NCI-H2196 (cell line): ENCODE measurements around the gene C1QTNF12.

Experiments used
- DNase-seq: peaks from one replicate; lab custom pipeline; 2025; ENCODE audit not compliant: unreplicated experiment; lab: John Stamatoyannopoulos, UW

The C1QTNF12 gene

GRCh38 chr1:1229770-1230169 lies 16.8 kb downstream of the C1QTNF12 start:
- DNase-seq: no peak

DNA sequence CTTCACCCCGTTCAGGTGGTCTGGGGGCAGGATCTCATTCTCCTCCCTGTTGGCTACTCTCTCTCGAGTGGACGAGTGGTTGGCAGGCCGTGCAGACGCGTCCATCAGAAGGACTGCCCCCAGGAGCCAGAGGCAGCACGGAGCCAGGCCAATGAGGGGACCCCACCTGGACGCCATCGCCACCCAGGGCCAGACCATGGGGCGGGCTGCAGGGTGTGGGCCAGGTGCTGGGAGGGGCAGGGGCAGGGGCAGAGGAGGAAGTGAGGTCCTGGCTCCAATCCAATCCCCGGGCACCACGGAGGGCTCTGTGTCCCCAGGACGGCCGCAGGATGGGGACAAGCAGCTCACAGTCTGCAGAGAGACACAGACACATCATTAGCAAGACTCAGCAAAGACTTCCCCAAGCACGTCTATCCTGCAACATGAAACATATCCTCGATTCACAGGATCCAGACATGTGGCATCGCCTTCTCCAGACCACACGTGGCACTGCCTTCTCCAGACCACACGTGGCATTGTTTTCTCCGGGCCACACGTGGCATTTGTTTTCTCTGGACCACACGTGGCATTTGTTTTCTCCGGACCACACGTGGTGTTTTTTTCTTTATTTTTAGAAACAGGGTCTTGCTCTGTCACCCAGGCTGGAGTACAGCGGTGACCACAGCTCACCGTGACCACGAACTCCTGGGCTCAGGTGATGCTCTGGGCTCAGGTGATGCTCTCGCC lies 17.8 kb downstream of the C1QTNF12 start:
- no peak for DNase-seq

DNA sequence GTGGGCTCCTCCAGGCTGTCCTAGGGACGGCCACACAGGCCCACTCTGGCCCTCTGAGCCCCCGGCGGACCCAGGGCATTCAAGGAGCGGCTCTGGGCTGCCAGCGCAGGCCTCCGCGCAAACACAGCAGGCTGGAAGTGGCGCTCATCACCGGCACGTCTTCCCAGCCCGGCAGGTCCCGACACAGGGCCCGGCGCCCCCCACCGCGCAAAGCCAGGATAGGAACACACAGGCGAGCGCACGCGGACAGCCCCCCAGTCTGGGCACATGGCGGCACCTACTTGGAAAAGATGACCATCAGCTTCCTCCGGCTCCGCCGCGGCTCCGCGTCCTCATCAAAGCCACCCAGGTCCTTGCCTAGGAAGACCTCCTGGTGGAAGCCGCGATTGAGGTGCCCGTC lies 18.3 kb downstream of the C1QTNF12 start:
- DNase-seq: no peak

GRCh38 chr1:1227386-1227785 lies 19.1 kb downstream of the C1QTNF12 start:
- DNase-seq: no peak

GRCh38 chr1:1226566-1227362 lies 19.8 kb downstream of the C1QTNF12 start:
- DNase-seq: no peak

GRCh38 chr1:1225913-1226312 lies 20.6 kb downstream of the C1QTNF12 start:
- DNase-seq: no peak

DNA sequence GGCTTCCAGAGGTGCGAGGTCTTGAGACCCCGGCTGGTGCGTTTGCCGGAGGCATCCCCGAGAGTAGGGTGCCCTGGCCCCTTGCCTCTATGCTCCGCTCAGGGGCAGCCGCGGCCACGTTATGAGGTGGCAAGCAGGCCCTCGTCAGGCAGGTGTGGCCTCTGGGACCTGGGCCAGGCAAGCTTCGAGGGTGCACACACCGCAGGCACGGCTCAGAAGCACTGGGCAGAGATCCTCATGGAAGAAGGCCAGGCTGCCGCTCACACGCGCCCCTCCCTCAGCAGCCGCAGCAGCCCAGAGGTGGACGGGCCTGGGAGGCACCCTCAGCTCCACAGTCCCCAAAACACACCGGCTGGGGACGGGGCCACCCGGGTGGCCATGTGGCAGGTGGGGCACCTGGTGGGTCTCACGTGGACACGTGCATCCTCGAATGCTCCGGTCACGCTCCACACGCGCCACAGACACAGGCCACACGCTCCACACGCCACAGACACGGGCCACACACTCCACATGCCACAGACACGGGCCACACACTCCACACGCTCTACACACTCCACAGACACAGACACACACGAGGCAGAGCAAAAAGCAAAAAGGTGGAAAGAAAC lies 21.2 kb downstream of the C1QTNF12 start:
- DNase-seq: peak; percentile 68

GRCh38 chr1:1223891-1224290 lies 22.6 kb downstream of the C1QTNF12 start:
- DNase-seq: no peak

DNA sequence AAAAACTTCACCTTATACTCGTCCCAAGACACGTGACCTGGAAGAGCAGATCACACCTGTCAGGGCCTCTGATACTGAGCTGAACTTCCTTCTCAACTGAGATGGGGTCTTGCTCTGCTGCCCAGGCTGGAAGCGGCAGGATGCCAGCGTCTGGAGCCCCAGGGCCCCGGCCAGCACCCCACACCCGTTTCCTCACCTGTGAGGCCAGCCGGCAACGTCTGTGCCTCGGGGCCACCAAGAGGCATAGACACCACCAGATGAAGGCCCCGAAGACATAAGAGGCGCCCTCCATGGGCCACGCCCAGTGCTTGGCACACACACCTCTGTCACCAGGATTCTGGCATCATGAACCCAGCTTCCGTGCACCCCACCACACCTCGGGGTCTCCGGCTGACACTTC lies 23.2 kb downstream of the C1QTNF12 start:
- no peak for DNase-seq

DNA sequence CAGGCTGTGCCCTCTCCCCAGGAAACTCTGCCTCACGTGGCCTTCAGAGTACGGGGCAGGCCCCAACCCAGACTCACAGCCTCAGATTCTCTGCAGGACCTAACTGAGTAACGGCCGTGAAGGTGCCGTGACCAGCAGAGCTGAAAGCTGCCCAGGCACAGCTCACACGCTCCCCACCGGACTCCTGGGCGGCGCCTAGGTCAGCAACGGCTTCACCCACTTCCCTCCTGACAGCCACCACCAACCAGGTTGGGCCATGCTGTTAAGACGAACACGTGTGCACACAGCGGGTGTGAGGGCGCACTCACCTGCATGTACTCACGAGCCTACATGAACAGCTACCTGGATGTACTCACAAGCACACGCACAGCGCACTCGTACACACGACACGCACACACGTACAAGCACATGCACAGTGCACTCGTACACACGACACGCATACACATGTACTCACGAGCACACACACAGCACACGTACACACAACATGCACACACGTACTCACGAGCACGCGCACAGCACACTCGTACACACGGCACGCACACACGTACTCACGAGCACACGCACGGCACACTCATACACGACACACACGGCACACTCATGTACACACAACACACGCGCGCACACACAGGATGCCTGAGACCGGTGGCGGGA lies 23.8 kb downstream of the C1QTNF12 start:
- no peak for DNase-seq

GRCh38 chr1:1221887-1222574 lies 24.5 kb downstream of the C1QTNF12 start:
- no peak for DNase-seq

DNA sequence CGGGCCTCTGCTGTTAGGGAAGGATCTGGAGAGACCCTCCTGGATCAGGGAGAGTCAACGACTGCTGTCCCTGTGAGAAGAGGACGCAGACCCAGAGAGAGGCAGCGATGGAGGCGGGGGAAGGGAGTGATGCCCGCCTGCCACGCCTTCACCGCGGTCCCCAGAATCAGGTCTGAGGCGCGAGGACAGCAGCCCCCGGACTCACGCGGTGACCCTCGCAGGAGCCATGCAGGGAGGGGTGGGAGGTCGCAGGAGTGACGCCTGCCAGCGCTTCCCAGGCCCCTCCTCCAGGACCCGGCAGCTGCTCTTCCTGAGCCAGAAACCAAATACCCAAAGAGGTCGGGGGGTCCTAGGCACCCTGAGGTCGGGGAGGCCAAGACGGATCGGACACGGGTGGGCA lies 26.3 kb downstream of the C1QTNF12 start:
- DNase-seq: no peak

DNA sequence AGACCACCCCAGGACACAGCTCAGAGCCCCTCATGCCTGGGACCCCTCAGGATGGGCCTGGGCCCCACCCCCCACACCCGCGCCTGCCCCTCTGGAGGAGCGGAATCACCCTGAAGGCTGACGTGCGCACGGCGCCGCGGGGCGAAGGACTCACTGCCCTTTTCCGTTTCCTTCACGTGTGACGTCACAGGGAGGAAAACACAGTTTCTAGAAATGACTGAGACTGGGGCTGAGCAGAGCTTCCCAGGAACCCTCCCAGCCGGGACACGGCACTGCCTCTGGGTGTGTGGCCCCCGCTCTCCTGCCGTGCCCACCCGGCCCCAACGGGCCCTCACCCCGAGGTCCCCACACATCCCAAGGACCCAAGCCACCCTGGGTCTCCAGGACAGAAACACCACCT lies 27.2 kb downstream of the C1QTNF12 start:
- DNase-seq: no peak

DNA sequence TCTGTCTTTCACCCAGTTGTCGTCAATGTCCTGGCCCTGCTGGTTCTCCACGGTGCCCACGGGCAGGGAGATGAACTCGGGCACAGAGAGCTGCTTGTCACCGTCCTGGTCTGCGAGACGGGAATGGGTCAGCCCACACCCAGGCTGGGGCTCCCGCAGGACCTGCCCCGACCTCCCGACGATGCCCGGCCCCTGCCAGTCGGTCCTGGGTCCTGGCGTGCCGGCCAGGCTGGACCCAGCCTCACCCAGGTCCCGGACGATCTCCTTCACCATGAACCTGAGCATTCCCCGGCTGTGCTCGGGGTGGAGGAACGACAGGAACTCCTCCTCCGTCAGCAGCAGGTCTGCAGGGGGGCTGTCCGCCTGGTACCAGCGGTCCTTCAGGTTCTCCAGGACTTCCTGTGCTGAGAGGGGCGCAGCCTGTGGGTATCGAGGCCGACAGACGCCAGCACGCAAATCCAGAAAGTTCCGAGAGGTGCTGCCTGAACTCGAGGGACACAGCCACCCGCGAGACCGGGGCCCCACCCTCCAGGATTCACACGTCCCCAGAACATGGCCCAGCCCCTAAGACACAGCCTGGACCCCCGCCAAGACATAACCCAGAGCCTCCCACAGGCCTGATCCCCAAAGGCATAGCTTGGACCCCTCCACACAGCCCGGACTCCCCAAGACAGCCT lies 27.9 kb downstream of the C1QTNF12 start:
- no peak for DNase-seq

DNA sequence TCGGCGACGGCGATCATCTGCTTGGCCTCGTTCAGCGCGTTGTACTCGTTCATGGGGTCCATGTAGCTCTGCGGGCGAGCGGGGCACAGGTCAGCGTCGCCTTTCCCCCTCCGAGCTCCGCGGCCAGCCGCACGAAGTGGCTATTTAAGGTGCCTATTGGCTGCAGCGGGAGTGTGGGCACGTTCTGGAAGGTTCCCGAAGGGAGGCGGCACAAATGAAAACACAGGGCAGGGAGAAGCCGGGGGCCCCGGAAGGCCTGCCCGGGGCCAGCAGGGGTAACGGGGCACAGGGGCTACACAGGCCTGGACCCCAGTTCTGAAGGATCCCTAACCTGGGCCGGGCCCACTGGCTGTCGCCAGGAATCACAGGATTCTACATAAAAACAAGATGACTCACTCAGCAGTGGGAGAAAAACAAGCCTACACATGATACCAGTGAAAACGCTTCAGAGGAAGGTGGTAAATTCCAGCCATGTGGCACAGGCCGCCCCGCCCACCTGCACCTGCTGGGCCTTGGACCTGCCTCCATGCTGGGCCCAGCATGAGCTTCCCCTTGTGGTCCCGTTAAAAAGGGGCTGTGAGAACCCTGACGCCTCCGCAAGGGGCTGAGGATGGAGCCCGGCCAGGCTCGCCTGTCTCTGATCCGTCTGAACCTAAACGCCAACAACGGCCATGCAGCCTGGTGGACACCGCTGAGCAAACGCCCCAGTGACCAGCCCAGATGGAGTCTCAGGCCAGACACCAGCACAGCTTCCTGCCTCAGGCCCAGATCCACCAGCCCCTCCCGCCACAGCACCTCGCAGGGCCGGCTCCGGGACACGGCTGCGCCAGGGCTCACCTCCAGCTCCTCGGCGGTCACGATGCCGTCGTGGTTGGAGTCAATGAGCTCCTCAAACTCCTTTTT lies 28.6 kb downstream of the C1QTNF12 start:
- no peak for DNase-seq

- DNase-seq: no peak
Observed at GRCh38 chr1:1216770-1217620, 29.5 kb downstream of the C1QTNF12 start.

DNA sequence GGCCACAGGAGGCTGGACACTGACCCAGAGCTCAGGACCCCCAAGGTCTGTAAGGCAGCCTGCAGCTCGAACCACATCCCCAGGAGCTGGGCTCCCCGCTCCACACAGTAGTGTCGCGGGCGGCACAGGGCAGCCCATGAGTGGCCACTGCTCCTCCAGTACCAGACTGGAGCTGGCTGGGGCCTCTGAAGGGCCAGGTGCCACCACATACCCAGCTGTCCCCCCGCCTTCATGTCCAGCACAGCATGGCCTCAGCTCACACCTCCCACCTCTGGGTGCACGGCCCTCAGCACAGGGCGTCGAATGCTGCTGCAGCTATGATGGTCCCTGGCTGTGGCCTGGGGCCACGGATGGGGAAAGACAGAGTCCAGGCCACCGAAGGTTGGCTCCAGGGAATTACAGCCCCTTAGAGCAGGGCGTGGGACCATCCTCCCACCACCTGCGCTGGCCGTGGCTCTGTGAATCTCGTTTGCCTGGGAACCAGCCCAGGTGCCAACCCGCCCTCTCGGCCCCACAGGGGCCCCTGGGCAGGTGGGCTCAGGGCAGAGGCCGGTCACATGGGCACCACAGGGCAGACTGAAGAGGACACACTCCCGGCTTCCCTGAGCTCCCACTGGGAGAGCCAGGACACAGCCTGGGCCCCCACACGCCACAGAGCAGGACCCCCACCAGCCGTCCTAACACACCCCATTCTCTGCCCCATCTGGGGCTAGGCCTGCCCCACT lies 30.5 kb downstream of the C1QTNF12 start:
- no peak for DNase-seq
